ENCODE results near the gene ABCD1.
"Not testable (repeated sequence)": the region's sequence is repeated elsewhere in the genome, so short reads cannot be mapped to it uniquely, and the experiment has no call there.

ABCD1 gene

DNA sequence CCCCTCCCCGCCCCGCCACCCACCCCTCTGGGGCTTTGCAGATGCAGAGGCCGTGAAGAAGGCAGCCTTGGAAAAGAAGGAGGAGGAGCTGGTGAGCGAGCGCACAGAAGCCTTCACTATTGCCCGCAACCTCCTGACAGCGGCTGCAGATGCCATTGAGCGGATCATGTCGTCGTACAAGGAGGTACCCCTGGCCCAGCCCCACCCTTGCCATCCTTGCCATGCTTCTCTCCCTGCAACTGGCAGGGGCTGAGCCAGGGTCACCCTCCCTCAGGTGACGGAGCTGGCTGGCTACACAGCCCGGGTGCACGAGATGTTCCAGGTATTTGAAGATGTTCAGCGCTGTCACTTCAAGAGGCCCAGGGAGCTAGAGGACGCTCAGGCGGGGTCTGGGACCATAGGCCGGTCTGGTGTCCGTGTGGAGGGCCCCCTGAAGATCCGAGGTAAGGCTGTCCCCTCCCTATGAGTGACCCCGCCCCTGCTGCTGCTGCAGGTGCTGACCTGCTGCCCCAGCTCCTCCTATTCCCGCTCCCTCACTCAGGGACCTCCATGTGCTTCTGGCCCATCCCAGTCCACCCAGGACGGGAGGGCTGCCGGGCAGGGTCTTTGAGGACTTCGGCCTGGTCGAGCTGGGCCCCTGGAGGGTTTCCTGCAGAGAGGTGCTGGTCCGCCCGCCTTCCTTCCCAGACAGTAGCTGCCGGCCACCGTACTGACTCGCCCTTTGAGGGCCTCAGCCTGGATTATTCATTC lies 11.6 kb downstream of the ABCD1 start:
- DNase-seq = no peak

DNA sequence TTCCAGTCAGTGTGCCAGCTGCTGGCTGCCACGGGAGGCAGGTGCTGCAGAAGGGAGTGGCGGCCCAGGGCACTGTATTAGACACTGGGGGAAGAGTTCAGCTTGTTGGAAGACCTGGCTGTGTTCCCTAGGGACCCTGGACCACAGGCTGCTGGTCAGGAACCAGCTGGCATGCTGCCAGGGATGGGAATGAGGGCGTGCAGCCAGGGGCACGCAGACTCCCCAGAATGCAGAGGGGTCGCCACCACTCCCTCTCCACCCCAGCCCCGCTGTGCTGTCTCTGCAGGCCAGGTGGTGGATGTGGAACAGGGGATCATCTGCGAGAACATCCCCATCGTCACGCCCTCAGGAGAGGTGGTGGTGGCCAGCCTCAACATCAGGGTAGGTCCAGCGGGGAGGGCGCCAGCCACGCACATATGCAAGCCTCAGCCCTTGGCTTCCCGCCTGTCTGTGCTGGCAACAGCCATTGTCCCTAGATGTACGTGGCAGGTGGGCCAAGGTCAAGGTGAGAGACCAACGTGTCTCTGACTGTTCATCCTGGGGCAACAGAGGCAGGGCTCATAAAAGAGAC lies 12.3 kb downstream of the ABCD1 start:
- DNase-seq = no peak

DNA sequence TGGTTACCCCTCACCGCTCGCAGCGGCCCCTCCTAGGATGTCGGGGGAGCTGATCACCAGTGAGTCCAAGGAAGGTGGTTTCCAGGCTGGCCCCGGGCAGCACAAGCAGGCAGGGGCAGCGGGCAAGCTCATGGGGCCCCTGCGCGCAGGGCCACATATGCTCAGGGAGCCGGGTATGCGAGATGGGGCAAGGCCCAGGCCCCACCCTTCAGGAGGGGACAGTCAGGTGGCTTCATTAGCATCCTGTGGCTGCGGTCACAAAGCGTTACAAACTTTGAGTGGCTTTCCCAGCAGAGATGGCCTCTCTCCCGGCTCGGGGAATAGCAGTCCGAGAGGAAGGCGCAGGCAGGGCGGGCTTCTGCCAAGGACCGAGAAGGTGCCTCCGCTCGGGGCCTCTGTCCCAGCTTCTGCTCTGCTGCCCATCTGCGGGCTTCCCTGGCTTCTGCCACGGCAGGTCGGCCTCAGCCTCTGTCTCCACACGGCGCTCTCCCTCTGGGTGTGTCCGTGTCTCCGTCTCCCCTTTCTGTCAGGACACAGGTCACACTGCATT lies 13.5 kb downstream of the ABCD1 start:
- DNase-seq = no peak

GRCh38 chrX:153739754-153740486 lies 15.3 kb downstream of the ABCD1 start:
- no peak for DNase-seq

- no peak for DNase-seq
Measured at GRCh38 chrX:153740631-153741222, 16.1 kb downstream of the ABCD1 start.

DNA sequence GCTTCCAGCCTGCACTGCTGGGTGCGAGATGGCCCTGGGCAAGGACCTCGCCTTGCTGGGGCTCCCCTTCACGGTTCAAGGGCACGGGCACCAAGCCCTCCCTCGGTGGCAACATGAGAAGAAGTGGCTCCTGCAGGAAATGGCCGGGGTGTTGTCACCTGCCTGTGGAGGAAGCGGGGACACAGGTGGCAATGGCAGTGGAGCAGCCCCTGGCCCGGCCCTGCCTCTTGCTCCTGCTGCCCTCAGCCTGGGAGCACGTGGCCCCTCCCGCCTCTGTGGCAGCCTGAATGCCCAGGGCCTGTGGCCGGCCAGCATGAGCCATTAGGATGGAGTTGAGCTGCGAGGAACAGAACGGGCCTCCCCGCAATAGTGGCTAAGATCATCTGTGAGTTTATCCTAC lies 16.8 kb downstream of the ABCD1 start:
- DNase-seq = no peak

DNA sequence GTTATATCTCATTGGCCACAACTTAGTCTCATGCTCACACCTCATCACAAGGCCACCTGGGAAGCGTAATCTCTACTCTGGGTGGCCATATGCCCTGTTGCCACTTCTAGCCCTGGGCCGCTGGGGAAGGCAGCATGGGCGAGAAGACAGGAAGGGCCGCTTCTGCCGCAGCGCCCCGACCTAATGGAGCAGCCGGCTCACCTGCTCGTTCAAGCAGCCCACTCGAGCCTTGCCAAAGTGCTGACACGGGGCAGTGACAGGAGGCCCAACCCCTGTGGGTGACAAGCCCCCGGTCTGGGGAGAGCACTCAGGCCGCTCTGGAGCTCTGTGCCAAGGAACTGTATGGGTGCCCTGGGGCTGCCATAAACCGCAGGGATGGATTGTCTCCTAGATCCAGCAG lies 17.5 kb downstream of the ABCD1 start:
- DNase-seq = not testable (repeated sequence)

DNA sequence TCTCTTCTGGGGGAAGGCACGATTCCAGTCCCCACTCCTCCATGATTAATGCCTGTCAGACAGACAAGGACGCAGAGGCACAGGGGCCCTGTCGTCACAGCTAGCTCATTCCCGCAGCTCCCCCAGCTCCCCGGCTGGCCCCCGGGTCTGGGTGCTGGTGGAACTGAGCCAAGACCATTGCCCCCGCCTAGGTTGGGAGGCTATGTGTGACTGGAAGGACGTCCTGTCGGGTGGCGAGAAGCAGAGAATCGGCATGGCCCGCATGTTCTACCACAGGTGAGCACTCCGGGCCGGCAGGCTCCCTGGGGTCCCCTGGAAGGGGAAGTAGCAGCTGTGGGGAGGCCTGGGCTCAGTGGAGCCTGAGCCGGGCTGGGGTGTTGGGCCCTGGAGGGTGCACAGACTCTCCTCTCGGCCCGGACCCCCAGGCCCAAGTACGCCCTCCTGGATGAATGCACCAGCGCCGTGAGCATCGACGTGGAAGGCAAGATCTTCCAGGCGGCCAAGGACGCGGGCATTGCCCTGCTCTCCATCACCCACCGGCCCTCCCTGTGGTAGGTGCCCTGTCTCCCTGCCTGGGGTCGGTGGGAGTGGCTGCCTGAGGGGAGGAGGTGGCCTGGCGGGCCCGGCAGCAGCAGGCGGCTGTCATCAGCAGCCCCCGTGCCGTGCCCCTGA lies 18.3 kb downstream of the ABCD1 start:
- DNase-seq = not testable (repeated sequence)

- DNase-seq = peak; percentile 50
Measured at GRCh38 chrX:153743468-153744209, 19.0 kb downstream of the ABCD1 start.

- no peak for DNase-seq
Measured at GRCh38 chrX:153744210-153745066, 19.8 kb downstream of the ABCD1 start.

GRCh38 chrX:153745067-153745433 lies 20.4 kb downstream of the ABCD1 start:
- not testable (repeated sequence) for DNase-seq

GRCh38 chrX:153746359-153746758 lies 21.7 kb downstream of the ABCD1 start:
- DNase-seq = no peak

- not testable (repeated sequence) for DNase-seq
Measured at GRCh38 chrX:153746991-153747390, 22.3 kb downstream of the ABCD1 start.

DNA sequence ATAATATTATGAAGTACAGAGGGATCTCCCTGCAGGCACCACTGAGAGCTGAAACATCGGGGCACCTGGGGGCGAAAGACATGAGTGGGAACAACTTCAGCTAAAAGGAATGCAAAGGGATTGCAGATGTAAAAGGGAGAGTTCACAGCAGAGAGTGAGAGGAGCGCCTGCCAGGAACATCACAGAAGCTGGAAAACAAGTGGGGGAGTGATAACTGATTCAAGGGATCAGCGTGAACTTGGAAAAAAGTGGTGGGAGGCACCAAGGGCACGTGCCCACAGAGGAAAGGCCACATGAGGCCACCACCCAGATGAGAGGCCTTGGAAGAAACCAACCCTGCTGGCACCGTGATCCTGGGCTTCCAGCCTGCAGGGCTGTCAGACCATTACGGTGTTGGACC lies 24.4 kb downstream of the ABCD1 start:
- not testable (repeated sequence) for DNase-seq

DNA sequence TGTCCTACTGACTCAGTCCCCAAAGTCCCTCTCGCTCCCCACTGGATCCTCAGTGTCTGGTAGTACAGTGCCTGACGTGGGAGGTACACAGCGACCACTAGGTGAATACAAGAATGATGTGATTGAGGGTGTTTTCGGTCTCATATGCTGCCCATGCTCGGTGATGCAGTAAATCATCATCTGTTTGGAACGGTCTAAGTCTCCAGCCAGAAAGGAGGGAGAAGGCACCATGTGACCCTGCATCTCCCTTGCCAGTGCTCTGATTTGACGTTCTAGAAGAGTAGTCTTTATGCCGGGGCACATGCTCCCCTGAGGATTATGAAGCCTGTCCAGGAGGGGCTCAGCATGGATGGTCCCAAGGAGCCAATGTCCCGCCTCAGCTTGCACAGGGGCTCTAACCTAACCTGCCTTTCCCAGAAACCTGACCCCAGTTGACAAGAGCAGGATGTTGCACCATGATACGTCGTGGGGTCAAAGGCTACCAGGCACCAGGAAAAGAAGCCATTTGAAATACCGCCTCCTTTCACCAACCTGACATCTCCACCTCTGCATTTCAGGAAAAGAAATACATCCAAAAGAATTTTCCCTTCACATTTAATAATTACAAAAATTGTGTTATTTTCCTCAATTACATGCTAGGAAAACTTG lies 25.6 kb downstream of the ABCD1 start:
- DNase-seq = no peak

DNA sequence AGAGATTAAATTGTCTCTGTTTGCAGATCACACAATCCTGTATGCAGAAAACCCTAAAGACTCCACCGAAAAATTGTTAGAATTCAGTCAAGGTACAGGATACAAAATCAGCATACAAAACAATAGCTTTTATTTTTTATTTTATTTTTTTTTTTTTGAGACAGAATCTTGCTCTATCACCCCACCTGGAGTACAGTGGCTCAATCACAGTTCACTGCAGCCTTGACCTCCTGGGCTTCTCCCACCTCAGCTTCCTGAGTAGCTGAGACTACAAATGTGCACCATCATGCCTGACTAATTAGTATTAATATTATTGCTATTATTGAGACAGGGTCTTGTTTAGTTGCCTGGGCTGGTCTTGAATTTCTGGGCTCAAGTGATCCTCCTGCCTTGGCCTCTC lies 30.5 kb downstream of the ABCD1 start:
- no peak for DNase-seq

- no peak for DNase-seq
Measured at GRCh38 chrX:153761863-153762262, 37.2 kb downstream of the ABCD1 start.

- no peak for DNase-seq
Measured at GRCh38 chrX:153762626-153763173, 38.0 kb downstream of the ABCD1 start.

- no peak for DNase-seq
Measured at GRCh38 chrX:153763298-153763932, 38.8 kb downstream of the ABCD1 start.

Measured in NCI-H2029 (cell line).